ENCODE measurements around the gene DPYSL3.

DPYSL3 gene

DNA sequence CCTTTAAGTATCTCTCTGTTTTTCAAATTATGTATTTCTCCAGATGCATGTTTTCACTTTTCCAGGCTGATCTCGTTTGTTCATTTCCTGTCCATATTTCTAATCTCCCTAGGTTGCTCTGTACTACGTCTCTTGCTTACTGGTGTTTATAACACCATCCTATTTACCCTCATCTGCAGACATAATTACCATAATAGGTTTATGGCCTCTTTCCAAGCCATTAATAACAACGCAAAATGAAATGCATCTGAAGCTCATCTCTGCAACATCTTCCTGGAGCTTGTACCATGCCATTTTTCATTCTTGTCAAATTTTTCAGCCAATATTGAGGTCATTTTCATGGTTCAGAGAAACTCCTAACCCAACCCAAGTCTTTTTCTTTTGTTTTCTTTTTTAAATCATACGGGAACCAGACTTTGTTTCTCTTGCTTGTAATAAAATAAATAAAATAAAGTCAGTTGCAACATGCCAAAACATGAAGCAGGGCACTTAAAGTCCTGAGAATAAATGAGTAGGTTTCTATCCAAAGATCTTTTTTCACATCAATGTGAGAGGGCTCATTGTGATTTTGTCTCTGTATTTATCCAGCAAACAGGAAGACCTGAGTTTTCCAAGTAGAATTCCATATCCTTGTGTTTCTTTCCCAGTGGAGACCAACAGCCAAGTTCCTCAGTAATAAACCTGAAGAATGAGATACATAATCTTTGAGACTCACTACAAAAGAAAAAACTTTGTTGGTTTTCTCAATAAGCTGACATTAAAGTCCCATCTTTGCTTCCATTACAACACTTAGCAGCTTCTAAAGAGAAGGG lies 37.0 kb downstream of the DPYSL3 start:
- TF ChIP-seq, protein P1, sequence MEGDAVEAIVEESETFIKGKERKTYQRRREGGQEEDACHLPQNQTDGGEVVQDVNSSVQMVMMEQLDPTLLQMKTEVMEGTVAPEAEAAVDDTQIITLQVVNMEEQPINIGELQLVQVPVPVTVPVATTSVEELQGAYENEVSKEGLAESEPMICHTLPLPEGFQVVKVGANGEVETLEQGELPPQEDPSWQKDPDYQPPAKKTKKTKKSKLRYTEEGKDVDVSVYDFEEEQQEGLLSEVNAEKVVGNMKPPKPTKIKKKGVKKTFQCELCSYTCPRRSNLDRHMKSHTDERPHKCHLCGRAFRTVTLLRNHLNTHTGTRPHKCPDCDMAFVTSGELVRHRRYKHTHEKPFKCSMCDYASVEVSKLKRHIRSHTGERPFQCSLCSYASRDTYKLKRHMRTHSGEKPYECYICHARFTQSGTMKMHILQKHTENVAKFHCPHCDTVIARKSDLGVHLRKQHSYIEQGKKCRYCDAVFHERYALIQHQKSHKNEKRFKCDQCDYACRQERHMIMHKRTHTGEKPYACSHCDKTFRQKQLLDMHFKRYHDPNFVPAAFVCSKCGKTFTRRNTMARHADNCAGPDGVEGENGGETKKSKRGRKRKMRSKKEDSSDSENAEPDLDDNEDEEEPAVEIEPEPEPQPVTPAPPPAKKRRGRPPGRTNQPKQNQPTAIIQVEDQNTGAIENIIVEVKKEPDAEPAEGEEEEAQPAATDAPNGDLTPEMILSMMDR (IDR thresholded peaks at IDR 0.05; ENCODE audit: borderline replicate concordance, insufficient read depth, low read depth, low read length): no peak
- H3K4me3 ChIP-seq (ENCODE audit: low read depth, low read length): no peak overlapping the region

DNA sequence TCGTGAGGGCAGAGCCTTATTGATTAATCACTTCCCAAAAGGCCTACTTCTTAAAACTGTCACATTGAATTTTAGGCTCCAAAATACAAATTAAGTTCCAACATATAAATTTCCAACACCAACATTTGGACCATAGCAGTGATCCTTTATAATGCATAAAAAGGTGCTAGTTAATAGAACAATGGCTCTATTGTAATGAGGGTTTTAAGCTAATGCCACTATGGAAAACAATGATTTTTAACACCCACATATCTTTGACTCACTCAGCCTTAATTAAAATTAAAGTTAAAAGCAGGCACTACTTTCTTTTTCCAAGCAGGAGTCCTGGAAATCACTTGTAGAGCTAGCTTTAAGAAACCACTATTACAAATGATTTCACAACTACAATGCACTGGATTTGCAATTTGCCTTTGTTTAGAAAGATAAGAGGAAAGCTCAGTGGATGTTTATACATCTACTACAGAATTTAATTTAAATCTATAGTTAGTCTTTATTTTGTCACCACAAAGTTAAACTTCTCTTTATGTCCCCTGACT lies 41.8 kb downstream of the DPYSL3 start:
- TF ChIP-seq, protein P1 (IDR thresholded peaks at IDR 0.05; ENCODE audit: borderline replicate concordance, insufficient read depth, low read depth, low read length): no peak
- no peak overlapping the region for H3K4me3 ChIP-seq (ENCODE audit: low read depth, low read length)

DNA sequence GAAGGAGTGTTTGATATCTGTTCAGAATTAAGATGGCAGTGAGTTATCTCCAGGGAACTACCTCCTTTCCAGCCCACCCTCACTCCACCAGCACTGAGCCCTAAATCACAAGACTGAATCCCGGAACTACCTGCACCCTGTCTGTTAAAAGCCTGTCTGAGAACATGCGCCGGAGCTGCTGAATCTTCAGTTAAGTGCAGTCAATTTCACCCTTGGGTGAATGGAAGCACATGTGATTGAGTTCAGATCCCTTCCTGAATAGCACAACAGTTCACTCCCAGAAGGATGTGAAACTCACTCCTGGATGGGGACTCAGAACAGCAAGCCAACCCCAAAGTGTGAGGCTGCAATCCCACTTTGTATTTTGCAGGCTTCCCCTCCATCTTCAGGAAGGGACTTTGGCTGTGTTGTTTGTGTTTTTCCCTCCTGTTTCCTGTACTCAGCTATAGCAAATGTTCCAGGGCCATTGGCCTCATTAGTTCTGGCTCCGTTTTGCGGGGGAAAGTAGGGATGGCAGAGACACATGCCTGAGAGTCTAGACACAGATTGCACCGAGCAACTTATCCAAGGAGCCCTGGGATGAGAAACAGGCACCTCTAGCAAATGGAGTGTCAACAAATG lies 43.4 kb downstream of the DPYSL3 start:
- TF ChIP-seq, protein P1 (IDR thresholded peaks at IDR 0.05; ENCODE audit: borderline replicate concordance, insufficient read depth, low read depth, low read length): no peak
- H3K4me3 ChIP-seq (ENCODE audit: low read depth, low read length): no peak overlapping the region

DNA sequence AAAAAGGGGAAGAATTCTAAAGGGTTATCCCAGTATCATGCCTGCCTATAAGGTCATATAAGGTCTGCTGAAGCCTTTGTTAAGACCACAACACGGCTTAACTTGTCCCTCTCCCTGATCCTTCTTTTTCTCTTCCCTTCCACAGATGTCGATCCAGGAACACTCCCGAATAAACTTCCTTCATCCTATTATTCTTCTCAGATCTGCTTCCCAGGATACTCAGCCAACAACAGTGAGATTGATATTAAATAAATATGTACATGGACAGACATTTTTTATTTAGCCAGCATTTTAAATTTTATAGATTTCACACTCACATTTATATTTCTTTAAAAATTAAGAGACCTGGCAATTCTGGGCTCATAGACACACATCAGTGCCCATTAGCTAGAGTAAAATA lies 44.1 kb downstream of the DPYSL3 start:
- no peak overlapping the region for H3K4me3 ChIP-seq (ENCODE audit: low read depth, low read length)
- TF ChIP-seq, protein P1 (IDR thresholded peaks at IDR 0.05; ENCODE audit: borderline replicate concordance, insufficient read depth, low read depth, low read length): no peak

DNA sequence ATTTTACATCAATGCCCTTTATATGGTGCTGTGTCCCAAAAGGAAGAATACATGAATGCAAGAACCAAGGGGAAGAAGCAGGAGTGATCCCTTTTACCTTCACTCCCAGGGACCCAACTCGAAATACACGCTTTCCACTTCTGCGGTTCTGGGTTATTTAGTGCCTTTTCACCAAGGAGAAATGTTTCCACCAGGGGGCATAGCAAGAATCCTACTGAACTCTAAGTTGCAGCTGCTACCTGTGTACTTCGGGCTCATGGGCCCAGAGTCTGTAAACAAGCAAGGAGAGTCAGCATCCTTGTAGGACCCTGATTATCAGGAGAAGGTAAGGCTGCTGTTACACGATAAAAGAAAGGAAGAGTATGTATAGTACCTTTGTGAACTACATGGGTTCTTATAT lies 45.7 kb downstream of the DPYSL3 start:
- TF ChIP-seq, protein P1 (IDR thresholded peaks at IDR 0.05; ENCODE audit: borderline replicate concordance, insufficient read depth, low read depth, low read length): peak; percentile 39; the same call in 1 of the 2 replicates
- H3K4me3 ChIP-seq (ENCODE audit: low read depth, low read length): no peak overlapping the region

DNA sequence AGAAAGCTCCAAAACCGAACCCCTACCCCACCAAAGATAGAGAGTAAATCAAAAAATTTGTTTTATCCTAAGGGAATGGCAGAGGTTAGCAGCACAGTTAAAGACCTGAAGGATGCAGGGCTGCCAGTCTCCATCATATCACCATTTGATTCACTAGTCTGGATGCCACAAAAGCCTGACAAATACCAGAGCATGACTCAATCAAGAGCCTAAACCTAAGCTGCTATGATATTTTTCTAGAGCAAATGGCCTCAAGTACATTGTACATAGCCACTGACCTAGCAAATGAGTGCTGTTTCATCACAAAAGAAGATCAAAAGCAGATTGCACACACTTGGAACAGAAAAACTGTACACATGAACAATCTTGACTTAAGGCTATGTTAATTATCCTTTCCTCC lies 48.0 kb downstream of the DPYSL3 start:
- H3K4me3 ChIP-seq (ENCODE audit: low read depth, low read length): no peak overlapping the region
- TF ChIP-seq, protein P1 (IDR thresholded peaks at IDR 0.05; ENCODE audit: borderline replicate concordance, insufficient read depth, low read depth, low read length): no peak

Data from GM12875 (cell line).